Neural cell (in vitro differentiated cells): ENCODE results near the gene SMARCA4. TPM values are rescaled to one million over a fixed set of nuclear protein-coding genes. Genes with fewer than 3 reads are reported as not detected.

Experiments used
- H2AFZ ChIP-seq: fragments of 200-600, 300-800 bp; sonication (generic), shearing (Covaris generic); 2 replicates; pipeline ENCODE4 v1.6.0; 2014; ENCODE audit warnings: low read depth, mild to moderate bottlenecking, antibody characterized with exemption, low read length, moderate library complexity
- H3F3A ChIP-seq: fragments of 200-600 bp; shearing (Covaris generic); 2 replicates; pipeline ENCODE4 v1.6.1; 2016; ENCODE audit warnings: mild to moderate bottlenecking, moderate library complexity, mixed read lengths, antibody characterized with exemption, low read length; ENCODE audit not compliant: insufficient read depth, poor library complexity, severe bottlenecking
- H3K27ac ChIP-seq: fragments of 200-600, 300-800 bp; sonication (generic), shearing (Covaris generic); 2 replicates; pipeline ENCODE4 v1.5.1; 2014; ENCODE audit warnings: mild to moderate bottlenecking, low read length, moderate library complexity
- H3K27me3 ChIP-seq: fragments of 300-800, 200-600 bp; sonication (generic), shearing (Covaris generic); 2 replicates; pipeline ENCODE4 v1.6.0; 2014; ENCODE audit warnings: mild to moderate bottlenecking, low read depth, low read length, moderate library complexity; ENCODE audit not compliant: insufficient read depth
- H3K36me3 ChIP-seq: fragments of 300-800, 200-600 bp; sonication (generic), shearing (Covaris generic); 2 replicates; pipeline ENCODE4 v1.5.1; 2014; ENCODE audit warnings: mild to moderate bottlenecking, antibody characterized with exemption, low read length, moderate library complexity; ENCODE audit not compliant: insufficient read depth
- H3K4me2 ChIP-seq: fragments of 300-800, 200-600 bp; sonication (generic), shearing (Covaris generic); 2 replicates; pipeline ENCODE4 v1.6.0; 2014; ENCODE audit warnings: mild to moderate bottlenecking, low read length
- H3K4me3 ChIP-seq: fragments of 300-800, 200-600 bp; sonication (generic), shearing (Covaris generic); 2 replicates; pipeline ENCODE4 v1.5.1; 2014; ENCODE audit warnings: mild to moderate bottlenecking, low read length, moderate library complexity
- H3K79me2 ChIP-seq: fragments of 200-600 bp; shearing (Covaris generic); replicated peaks from 2 replicates; pipeline ENCODE4 v1.6.0; 2014; ENCODE audit warnings: mild to moderate bottlenecking, low read length, moderate library complexity; ENCODE audit not compliant: insufficient read depth
- H3K9ac ChIP-seq: fragments of 300-800, 200-600 bp; sonication (generic), shearing (Covaris generic); 2 replicates; pipeline ENCODE4 v1.6.1; 2016; ENCODE audit warnings: mild to moderate bottlenecking, low read length, mixed read lengths
- H3K9me2 ChIP-seq: fragments of 200-600 bp; shearing (Covaris generic); 2 replicates; pipeline ENCODE4 v1.6.1; 2016; ENCODE audit warnings: mild to moderate bottlenecking, low read length, mixed read lengths; ENCODE audit not compliant: insufficient read depth
- H3K9me3 ChIP-seq: fragments of 200-600, 300-800 bp; sonication (generic), shearing (Covaris generic); 2 replicates; pipeline ENCODE4 v1.6.1; 2016; ENCODE audit warnings: mild to moderate bottlenecking, mixed run types, low read length, moderate library complexity, mixed read lengths
- H4K20me1 ChIP-seq: fragments of 200-600 bp; shearing (Covaris generic); 2 replicates; pipeline ENCODE4 v1.6.1; 2016; ENCODE audit warnings: mild to moderate bottlenecking, mixed run types; ENCODE audit not compliant: insufficient read depth
- EP300 ChIP-seq: fragments of 450-650 bp; conservative IDR thresholded peaks from 2 replicates; pipeline ENCODE4 v1.6.1; 2014; ENCODE audit warnings: antibody characterized with exemption, mild to moderate bottlenecking, moderate library complexity; ENCODE audit not compliant: poor library complexity, severe bottlenecking
- EZH2 ChIP-seq: fragments of 200-600, 300-800 bp; shearing (Covaris generic), sonication (generic); IDR thresholded peaks from 2 replicates; pipeline ENCODE4 v1.6.1; 2014; ENCODE audit warnings: antibody characterized with exemption, low read length, borderline replicate concordance, mild to moderate bottlenecking; ENCODE audit not compliant: insufficient read depth, poor library complexity, severe bottlenecking
- MXI1 ChIP-seq: fragments of 450-650 bp; conservative IDR thresholded peaks from 2 replicates; pipeline ENCODE4 v1.6.1; 2014; ENCODE audit warnings: antibody characterized with exemption, mild to moderate bottlenecking; ENCODE audit not compliant: poor library complexity, severe bottlenecking
- POLR2AphosphoS5 ChIP-seq: IDR thresholded peaks from 2 replicates; pipeline ENCODE4 v1.6.1; 2012
- RAD21 ChIP-seq: fragments of 450-650 bp; conservative IDR thresholded peaks from 2 replicates; pipeline ENCODE4 v1.6.1; 2014; ENCODE audit warnings: antibody characterized with exemption, mild to moderate bottlenecking, moderate library complexity
- SMC3 ChIP-seq: fragments of 450-650 bp; conservative IDR thresholded peaks from 2 replicates; pipeline ENCODE4 v1.6.1; 2014; ENCODE audit warnings: antibody characterized with exemption, mild to moderate bottlenecking, moderate library complexity; ENCODE audit not compliant: poor library complexity
- TAF1 ChIP-seq: IDR thresholded peaks from 2 replicates; pipeline ENCODE4 v1.6.1; 2012; ENCODE audit warnings: low read depth
- polyA plus RNA-seq: library from polyadenylated mRNA; depleted of rRNA; stranded (reverse); fragments of >200 nt; gene quantifications from 2 replicates; pipeline ENCODE4 v1.2.3, GENCODE V29; 2014
- TF ChIP-seq, protein P1 (sequence below): IDR thresholded peaks from 2 replicates; pipeline ENCODE4 v1.6.1; 2012; ENCODE audit warnings: borderline replicate concordance
- TF ChIP-seq, protein P2 (sequence below): fragments of 450-650 bp; IDR thresholded peaks from 2 replicates; pipeline ENCODE4 v1.5.1; 2014; ENCODE audit warnings: antibody characterized with exemption, mild to moderate bottlenecking, moderate library complexity; ENCODE audit not compliant: poor library complexity, severe bottlenecking

The SMARCA4 gene
- polyA plus RNA-seq, 1 donor from 2014 or later, result 97.3 TPM

DNA sequence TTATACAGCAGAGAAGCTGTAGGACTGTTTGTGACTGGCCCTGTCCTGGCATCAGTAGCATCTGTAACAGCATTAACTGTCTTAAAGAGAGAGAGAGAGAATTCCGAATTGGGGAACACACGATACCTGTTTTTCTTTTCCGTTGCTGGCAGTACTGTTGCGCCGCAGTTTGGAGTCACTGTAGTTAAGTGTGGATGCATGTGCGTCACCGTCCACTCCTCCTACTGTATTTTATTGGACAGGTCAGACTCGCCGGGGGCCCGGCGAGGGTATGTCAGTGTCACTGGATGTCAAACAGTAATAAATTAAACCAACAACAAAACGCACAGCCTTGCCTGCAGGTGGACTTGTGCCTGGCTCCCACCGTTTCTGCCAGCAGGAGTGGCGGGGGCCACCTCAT, 101.1 kb downstream of the SMARCA4 start:
- H3K9ac ChIP-seq, result no peak overlapping the region
- no peak for TF ChIP-seq EP300
- no peak for TF ChIP-seq RAD21
- no peak for TF ChIP-seq MXI1
- TF ChIP-seq EZH2, result no peak
- TF ChIP-seq POLR2AphosphoS5, result no peak
- TF ChIP-seq TAF1, result no peak
- TF ChIP-seq, protein P1, sequence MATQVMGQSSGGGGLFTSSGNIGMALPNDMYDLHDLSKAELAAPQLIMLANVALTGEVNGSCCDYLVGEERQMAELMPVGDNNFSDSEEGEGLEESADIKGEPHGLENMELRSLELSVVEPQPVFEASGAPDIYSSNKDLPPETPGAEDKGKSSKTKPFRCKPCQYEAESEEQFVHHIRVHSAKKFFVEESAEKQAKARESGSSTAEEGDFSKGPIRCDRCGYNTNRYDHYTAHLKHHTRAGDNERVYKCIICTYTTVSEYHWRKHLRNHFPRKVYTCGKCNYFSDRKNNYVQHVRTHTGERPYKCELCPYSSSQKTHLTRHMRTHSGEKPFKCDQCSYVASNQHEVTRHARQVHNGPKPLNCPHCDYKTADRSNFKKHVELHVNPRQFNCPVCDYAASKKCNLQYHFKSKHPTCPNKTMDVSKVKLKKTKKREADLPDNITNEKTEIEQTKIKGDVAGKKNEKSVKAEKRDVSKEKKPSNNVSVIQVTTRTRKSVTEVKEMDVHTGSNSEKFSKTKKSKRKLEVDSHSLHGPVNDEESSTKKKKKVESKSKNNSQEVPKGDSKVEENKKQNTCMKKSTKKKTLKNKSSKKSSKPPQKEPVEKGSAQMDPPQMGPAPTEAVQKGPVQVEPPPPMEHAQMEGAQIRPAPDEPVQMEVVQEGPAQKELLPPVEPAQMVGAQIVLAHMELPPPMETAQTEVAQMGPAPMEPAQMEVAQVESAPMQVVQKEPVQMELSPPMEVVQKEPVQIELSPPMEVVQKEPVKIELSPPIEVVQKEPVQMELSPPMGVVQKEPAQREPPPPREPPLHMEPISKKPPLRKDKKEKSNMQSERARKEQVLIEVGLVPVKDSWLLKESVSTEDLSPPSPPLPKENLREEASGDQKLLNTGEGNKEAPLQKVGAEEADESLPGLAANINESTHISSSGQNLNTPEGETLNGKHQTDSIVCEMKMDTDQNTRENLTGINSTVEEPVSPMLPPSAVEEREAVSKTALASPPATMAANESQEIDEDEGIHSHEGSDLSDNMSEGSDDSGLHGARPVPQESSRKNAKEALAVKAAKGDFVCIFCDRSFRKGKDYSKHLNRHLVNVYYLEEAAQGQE, result no peak
- TF ChIP-seq SMC3, result no peak
- TF ChIP-seq, protein P2, sequence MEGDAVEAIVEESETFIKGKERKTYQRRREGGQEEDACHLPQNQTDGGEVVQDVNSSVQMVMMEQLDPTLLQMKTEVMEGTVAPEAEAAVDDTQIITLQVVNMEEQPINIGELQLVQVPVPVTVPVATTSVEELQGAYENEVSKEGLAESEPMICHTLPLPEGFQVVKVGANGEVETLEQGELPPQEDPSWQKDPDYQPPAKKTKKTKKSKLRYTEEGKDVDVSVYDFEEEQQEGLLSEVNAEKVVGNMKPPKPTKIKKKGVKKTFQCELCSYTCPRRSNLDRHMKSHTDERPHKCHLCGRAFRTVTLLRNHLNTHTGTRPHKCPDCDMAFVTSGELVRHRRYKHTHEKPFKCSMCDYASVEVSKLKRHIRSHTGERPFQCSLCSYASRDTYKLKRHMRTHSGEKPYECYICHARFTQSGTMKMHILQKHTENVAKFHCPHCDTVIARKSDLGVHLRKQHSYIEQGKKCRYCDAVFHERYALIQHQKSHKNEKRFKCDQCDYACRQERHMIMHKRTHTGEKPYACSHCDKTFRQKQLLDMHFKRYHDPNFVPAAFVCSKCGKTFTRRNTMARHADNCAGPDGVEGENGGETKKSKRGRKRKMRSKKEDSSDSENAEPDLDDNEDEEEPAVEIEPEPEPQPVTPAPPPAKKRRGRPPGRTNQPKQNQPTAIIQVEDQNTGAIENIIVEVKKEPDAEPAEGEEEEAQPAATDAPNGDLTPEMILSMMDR, result no peak
- no peaks in the 10 kb centered on the region for H3K9me2 ChIP-seq
- no peaks in the 10 kb centered on the region for H3K27me3 ChIP-seq
- H3K79me2 ChIP-seq, result no peaks in the 10 kb centered on the region
- no peak overlapping the region for H3K4me2 ChIP-seq
- no peaks in the 10 kb centered on the region for H3K9me3 ChIP-seq
- no peak overlapping the region for H2AFZ ChIP-seq
- no peaks in the 10 kb centered on the region for H3F3A ChIP-seq
- H3K36me3 ChIP-seq, result peaks cover 9% of the 10 kb centered on the region
- no peak overlapping the region for H3K4me3 ChIP-seq
- H4K20me1 ChIP-seq, result no peaks in the 10 kb centered on the region
- H3K27ac ChIP-seq, result no peak overlapping the region

DNA sequence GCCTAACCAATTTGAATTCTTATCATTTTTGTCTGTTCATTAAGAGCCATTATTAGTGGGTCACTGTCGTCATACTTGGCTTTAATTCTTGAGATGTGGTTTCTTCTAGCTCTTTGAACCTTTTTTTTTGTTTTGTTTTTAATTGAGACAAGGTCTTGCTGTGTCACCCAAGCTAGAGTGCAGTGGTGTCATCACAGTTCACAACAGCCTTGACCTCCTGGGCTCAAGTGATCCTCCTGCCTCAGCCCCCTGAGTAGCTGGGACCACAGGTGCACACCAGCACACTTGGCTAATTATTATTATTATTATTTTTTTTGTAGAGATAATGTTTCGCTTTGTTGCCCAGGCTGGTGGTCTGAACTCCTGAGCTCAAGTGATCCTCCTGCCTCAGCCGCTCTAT, 102.6 kb downstream of the SMARCA4 start:
- no peaks in the 10 kb centered on the region for H3K9me2 ChIP-seq
- no peaks in the 10 kb centered on the region for H3K9me3 ChIP-seq
- no peaks in the 10 kb centered on the region for H3F3A ChIP-seq
- no peaks in the 10 kb centered on the region for H4K20me1 ChIP-seq
- peaks cover 13% of the 10 kb centered on the region for H3K36me3 ChIP-seq
- no peak overlapping the region for H3K27ac ChIP-seq
- TF ChIP-seq, protein P2, result no peak
- TF ChIP-seq POLR2AphosphoS5 (no peak), TAF1 (no peak), MXI1 (no peak), RAD21 (no peak), EZH2 (no peak), EP300 (no peak), SMC3 (no peak)
- TF ChIP-seq, protein P1, result no peak
- no peaks in the 10 kb centered on the region for H3K79me2 ChIP-seq
- no peak overlapping the region for H3K9ac ChIP-seq
- no peaks in the 10 kb centered on the region for H3K27me3 ChIP-seq
- H3K4me2 ChIP-seq, result no peak overlapping the region
- H2AFZ ChIP-seq, result no peak overlapping the region
- no peak overlapping the region for H3K4me3 ChIP-seq
